NCI-H1105 treated with DMSO at 0.1 percent for 48 hours (cell line): ENCODE results near the gene CSNK1D.

Experiments
- DNase-seq: peaks from one replicate; lab custom pipeline; 2025; lab: John Stamatoyannopoulos, UW

The CSNK1D gene

DNA sequence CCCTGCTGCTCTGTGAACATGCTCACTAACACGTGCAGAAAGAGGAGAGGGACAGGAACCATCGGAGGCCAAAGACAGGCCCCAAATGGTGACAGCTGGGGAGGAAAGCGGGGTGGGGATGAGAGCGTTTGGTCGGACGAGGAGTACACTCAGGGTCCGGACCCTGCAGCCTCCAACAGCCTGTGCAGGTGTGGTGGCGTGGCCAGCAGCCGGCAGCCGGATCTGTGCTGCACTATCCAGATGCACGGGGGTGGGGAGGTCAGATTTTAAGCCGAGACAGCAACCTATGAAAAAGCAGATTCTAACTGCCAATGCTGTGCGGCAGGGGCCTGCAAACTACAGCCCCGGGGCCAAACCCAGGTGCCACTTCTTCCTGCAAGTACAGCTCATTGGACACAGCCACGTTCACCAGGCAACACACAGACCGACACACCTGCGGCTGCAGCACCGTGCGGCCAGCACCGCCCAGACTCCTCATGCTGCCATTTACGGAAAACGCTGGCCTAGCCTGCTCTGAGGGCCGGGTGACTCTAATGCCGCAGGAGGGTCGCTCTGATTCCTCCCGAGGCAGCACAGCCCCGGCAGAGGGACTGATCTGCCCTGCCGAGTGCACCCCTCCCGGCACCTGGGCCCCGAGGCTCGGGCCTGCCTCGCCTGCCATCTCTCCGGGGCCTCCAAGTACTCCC lies 23.5 kb downstream of the CSNK1D start:
- DNase-seq = no peak

DNA sequence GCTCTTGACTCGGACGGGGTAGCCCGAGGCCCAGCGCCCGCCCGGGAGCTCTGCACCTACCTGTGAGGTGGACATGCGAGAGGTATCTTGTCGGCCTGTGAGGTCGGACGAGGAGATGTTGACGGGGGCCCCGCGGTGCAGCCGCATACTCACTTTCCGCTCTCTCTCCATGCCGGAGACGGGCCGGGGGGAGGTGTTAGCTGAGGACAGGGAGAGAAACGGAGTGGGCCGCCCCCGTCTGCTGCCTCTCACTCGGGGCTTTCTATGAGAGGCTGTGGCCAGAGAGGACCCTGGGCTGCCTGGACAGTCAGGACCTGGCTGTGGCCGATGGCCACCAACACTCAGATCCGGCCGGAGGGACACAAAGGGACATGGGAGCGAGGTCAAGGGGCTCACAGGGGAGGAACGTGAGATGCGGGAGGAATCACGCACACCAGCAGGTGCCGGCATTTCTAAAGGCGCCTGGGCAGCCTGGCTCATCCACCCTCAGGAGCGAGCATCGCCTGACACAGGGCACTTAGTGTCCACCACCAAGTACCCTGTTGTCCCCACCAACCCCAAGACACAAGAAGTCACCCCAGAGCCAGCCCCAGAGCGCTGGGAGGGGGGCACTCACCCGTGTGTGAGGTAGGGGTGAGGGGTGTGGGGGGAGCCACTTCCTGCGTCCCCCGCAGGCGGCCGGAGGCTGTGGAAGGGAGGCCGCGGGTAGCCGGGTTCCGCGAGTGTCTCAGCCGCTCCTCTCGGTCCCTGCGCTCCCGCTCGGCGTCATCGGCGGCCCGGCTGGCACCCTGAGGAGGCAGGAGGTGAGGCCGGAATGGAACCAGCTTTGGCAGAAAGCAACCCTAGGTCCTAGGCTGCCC lies 24.5 kb downstream of the CSNK1D start:
- DNase-seq = no peak

DNA sequence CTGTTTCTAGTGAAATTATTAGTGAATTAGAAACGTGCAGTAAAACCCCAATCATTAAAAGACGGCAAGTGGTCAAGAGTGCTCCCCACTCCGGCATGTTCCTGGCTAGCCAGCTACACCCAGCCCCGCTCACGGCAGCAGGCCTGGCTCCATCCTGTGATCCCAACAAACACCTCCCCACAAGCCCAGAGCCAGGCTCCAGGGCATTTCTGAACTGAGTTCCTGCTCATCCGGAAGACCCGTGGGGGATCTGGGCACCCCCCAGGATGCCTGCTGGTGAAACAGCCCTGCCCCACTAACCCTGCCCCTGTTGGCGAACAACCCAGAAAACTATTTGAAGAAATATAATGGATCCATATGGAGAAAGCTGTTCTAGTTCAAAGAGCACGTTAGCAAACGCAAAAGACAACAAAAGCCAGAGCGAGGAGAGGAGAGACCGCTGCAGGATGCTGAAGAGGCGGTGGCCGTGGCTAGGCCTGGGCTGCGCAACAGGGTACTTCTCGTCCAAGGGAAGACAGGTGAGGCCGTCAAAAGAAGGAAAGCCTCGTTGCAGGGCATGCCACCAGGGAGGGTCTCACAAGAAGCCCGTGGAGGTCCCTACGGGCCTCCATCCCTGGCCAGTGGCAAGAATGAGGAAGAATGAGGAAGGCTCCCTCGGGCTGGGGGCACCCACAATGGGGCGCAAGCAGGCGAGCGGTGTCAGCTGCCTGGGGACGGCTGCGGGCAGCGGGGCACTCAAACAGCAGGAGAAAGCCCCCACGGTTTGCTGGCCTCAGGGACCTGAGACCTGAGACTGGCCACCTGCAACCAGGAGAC lies 25.4 kb downstream of the CSNK1D start:
- DNase-seq = no peak

DNA sequence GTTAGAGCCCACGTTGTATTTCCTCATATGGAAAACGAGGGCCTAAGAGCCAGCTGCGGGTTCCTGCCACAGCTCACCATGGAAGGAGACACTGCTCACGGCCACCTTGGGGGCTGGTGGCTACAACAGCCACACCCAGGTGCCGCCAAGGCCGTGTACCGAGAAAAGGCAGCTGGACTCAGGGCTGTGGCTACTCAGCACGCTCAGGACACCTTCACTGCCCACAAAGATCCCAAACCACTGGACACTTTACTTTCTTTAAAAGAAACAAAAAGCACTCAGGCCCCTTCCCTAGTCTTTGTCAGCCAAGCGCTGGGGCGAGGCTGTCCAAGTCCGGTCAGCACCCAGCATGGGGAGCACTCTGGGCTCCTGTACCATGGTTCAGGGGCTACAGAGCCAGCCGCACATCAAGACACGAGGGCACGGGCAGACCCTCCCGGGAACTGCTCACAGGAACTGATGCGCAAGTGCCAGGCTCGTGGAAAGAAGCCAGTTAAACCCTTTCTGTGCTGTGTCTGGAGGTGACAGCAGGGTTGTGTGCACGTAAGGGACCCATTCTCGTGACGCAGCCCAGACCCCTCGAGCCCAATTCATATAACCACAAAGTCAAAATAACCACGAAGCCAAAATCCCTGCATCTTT lies 26.2 kb downstream of the CSNK1D start:
- no peak for DNase-seq

DNA sequence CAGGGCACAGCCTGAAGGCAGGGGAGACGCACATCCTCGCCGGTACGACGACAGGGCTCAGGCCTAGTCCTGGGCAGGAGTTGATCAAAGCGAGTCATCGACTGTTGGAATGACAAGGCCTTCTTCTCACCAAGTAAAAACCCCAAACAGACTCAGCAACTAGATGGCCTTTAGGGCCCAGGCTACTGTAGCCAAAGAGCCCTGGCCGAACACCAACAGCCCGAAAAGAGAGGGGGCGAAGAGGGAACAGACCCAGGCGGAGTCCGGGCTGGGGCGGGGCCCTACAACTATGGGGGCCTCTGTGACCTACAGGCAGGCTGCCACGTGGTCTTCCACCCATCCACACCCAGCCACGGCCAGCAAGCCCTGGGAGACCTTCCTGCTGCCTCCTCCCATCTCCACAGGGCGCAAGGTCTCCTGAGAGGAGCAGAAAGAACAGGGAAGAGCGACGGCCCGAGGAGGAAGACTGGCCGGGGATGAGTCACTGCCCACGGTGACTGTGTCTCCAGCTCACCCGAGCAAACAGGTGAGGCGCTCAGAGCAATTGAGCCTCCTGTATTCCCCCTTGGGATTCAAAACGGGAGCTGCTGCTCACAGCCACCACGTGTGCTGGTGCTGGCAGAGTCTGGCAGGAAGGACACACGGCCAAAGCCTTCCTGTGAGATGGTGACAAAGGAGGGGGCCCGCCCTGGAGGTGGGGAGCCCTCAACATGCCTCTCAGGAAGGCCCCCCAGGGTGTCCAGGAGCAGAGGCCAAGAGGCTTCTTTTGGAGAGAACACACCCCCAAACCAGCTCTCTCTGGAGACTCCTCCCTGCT lies 26.9 kb downstream of the CSNK1D start:
- DNase-seq = no peak

DNA sequence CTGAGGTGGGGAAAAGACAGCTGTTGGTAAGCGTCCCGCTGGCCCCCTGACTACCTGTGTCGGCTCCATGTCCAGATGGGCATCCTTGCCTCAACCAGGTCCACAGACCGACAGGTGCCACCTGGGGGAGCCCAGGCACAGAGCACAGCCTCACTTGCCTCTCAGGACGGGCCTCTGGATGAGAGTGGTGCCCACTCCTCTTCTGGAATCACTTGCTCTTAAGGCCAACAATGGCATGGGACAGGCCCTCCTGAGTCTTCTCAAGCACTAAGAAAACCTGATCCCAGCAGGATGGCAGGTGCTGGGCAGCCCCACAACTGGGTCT lies 27.5 kb downstream of the CSNK1D start:
- no peak for DNase-seq

DNA sequence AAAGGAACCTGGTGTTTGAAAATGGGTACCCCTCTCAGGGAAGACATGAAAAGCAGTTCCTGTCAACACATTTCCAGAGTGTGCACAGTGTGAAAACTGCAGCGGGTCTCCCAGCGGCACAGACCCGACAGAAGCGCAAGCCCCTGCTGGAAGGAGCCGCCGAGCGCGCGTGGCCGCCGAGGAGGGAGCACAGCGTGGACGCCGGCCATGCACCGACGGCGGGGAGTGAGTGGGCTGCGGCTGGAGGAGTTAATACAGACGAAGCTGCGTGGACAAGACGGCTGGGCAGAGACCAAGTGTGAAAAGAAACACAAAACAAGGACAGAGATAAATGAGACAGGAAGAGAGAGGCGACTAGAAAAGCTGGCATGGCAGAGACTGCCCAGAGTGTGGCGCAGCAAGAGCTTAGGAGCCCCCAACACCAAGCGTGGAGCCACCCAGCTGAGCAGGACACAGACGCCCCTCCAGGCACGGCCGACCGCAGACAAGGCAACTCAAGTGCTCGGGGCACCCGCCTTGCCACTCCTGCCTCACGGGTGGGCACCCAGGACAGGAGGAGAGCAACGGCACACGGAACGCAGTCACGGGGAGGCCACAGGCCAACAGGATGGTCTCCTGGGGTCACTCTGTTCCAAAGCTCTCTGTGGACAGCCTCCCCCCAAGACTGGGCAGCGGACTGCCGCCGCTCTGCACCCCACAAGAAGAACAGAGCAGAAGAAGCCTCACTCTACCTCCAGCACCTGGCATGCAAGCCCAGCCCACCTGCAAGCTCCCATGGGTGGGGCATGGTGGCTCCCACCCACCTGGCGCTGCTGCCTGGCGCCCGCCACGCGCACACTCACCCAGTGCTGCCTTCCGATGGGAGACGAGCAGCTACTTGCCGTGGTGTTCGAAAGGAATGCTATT lies 28.1 kb downstream of the CSNK1D start:
- no peak for DNase-seq

DNA sequence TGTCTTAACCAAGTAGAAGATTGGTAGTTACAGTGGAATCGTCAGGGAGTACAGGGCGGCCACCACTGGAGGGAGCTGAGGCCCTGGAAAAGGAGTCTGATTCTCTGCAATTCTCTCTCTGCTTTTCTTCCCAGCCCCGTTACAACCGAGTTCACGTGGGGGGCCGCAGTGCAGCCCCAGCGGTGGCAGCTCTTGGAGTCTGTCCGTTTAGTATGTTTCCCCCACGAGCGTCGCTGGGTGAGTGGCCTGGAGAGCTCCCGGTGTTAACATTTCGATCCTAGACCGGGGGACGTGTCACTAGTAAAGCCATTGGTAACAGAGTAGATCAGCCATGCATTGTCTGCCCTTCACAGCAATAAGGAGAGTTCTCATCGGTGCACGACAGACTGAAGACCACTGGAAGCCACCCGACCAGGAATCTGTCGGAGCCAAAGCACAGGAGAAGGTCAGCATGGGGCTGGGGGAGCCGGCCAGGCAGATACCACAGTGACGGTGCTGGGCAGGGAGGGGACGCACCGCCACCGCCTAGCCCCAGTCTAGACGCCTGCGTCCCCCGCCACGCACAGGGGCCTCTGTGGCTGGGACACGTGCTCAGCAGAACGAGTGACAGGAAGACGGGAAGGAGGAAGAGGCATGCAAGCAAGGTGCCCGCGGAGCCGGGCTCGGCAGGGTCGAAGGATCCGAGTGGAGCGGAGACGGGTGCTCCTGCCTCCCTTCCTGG lies 28.9 kb downstream of the CSNK1D start:
- DNase-seq = no peak

DNA sequence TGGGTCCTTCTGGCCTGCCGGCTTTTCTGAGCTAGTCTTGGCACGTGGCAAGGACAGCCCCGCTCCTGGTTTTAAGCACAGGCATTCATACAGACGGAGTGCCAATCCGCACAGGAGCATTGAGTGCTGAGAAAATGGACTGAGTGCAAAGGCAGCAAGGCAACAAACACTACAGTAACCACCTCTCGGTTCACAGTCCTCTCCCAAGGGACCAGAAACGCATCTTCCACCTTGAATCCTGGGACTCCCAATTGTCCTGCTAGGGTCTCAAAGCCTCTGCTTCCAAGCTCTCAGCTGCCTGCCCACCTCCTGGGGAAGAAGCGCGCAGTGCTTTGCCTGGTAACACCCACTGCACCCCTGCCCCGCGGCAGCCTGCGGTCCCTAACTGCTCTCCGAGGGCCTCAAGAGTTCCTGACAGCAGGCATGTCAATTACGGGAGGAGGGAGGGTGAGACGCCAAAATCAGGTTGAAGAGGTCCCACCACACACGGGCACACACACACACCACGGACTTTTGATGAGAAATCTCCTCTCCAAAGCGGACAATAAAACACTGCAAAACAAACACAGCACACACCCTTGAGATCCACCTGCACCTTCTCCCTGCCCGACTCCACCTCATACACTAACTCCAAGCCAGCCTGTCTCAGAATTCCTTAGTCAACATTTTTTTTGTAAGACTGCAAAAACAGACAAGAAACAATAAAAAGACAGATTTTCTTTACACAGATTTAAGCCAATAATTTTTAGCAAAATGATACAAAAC lies 29.7 kb downstream of the CSNK1D start:
- no peak for DNase-seq

DNA sequence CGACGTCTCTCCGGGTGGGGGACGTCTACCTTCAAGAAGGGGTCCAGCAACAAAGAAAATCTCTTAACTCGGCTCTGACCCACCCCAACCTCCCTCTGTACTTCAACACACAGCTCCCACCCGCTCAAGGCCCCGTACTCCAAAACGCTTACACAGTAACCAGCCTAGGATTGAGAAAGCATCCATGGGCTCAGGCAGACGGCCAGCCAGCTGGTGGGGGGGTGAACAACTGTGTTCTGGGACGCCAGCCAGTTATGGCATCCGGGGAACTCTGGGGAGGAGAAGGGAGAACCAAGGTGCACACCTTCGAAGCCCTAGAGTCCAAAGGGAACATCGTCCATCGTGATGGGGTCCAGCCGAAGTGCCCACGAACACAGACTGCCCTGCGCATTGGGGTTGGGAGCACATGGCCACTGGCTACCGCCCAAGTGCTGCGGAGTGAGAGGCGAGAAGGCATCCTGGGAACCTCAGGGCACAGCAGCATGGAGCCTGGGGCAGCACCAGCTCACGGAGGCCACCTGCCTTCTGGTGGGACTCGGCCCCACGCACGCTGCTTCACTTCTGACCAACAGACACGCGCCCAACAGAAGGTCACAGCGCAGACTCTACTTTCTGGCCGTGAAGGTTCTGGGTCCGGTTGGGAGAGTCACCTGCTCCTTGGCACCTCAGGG lies 30.4 kb downstream of the CSNK1D start:
- no peak for DNase-seq

DNA sequence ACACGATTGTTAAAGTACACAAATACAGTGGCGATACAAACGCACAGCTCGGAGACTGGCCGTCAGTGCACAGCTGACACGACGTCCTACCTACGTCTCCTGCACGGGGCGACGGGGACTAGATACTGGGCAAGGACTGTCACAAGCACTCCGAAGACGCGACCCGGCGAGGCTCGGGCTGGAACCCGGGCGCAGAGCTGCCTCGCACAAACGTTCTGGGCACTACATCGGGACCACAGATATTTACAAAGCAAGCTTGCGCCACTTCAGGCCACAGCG lies 30.9 kb downstream of the CSNK1D start:
- no peak for DNase-seq

DNA sequence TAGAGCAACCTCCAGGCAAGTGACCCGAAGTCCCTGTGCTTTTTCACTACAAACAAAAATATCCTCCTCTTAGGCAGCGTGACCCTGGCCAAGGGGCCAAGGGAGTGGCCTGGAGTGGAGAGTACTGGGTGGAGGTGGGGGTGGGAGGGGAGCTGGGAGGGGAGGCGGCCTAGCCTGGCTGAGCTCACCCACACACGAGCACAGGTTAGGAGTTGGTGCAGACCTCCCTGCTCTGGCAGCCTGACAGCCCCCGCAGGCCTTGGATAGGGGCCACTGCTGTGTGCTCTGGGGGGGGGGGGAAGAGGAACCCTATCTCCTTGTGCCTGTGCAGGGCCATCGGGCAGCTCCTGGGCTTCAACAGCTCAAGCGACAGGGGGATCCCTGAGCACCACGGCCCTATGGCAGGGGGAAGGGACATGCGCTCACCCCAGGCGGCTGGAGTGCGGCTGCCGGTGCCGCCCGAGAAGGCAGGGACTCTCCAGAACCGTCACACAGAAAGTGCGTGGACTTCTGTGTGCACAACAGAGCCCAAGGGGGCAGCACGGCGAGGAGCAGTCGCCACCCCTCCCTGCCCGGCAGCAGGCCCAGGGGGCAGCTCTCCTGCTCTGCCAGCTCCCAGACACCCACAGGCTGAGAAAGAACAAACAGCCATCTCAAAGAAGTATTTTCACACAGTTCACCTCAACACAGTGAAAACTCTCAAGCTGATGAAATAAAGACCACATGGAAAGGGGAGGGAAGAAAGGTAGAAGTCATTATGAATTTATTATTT lies 31.4 kb downstream of the CSNK1D start:
- no peak for DNase-seq

DNA sequence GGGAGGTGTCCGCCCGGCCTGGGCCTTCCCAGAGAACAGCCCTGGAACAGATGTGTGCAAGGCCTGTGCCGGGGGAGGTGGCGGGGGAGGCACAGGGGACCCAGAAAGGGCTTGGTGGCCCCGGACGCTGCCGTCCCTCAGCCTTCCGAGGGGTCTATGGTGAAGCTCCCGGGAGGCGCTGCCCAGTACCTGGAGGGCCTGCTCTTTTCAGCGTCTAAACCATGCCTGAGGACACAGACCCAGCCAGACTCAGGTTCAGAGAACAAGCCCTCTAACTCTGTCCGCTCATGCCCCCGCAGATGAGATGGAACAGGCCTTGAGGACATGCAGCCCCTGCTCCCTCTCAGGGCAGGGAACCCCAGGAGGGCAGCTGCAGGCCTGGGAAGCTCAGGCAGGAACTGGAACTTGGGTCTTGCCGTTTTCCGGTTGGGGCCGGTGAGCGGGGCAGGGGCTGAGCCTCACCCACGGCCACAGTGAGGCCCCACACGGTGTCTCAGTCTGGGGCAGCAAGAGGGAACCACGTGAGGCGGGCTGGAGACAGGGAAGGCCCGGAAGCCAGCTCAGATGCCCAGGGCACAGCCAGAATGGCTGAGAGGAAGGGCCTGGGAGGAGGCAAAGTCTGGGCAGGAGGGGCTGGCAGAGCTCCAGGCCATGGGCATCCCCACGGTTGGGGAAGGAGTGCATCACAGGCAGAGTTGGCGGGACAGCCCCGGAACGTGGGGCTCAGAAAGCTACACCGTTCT lies 32.1 kb downstream of the CSNK1D start:
- no peak for DNase-seq

DNA sequence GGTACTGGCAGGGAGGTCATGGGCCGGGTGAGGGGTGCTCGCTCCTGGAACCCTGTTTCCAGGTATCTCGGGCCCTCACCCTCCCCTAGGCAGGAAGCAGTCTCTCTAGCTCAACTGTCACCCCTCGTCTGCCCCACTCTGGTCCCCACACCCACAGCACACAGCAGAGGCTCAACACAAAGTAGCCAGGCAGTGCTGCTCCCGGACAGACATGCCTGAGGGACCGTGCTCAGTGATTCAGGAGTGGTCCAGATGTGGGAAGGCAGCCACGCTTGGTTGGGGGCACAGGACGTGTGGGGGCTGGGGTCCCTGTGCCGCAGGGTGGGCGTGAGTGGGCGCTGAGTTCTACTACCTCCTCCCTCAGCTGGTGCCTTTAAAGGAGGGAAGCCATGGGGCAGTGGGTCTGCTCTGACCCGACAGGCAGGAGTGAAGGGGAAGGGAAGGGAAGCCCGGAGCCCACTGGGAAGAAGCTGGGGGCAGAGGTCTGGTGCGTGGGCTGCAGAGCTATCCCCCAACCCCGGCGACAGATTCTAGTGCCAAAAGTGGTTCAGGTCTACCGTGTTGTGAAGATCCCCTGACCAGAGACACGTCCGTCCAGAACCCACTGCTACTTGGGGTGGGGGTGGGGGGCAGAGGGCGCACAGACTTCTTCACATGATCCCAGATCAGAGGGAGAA lies 32.9 kb downstream of the CSNK1D start:
- no peak for DNase-seq

DNA sequence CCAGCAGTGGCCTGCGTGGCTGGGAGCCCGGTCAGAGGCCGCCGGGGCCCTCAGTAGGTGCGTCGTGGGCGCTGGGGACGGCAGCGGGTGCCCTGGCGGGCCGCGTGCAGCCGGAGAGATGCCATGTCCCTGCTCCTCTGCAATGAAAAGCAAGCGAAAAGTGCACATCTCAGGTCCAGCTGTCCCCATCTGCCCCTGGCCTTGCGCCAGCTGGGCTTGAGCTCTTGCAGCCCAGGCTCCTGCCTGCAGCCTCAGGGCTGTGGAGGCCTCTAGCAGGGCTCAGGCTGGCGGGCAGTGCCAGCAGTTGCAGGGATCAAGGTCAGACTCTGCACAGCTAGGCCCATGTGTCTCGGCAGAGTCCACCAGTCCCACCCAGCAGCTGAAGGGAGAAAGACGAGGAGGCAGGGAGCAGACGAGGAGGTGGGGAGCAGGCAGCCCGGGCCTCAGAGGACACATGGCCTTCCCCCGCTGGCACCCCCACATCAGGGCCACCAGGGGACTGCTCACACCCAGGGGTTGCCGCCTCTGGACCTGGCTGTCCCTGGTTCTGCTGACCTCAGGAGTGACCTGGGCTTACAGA lies 33.5 kb downstream of the CSNK1D start:
- no peak for DNase-seq

DNA sequence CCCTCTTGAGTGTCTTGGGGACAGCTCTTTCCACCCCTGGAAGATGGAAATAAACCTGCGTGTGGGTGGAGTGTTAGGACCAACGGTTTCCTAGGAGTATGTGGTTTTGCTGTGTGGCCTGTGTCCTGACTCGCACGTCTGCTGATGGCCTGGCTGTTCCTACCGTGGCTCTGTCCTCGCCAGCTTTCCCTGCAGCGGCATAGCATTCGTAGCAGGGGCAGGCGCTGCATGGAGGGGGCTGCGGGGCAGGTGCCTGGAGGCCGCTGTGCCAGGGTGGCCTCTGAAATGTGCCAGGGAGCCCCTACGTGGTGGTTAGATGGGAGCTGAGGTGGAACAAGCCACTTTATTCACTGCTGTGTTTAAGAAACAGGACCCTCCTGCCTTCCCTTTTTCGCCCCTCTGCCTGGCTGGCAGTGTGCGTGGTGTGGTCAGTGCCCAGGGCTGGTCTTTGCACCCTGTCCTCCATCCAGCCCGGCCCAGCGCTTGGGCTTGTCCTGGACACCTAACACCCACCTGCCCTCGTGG lies 34.0 kb downstream of the CSNK1D start:
- DNase-seq = no peak
